Ovary (tissue), 9 donors: ENCODE results near the gene RDX. TPM values are rescaled to one million over a fixed set of nuclear protein-coding genes. Genes with fewer than 3 reads are reported as not detected.

Experiments used
- DNase-seq, 5 donors: peaks; one replicate each; pipeline ENCODE4 v3.0.0-alpha.2; 2019 to 2020
- H3K27ac ChIP-seq, 2 donors: fragments of 200-600 bp; one replicate each; pipeline versions ENCODE4 v1.5.1 to v1.8.0; 2019 to 2022
- H3K27me3 ChIP-seq: fragments of 200-600 bp; one replicate; pipeline ENCODE4 v1.8.0; 2022
- H3K36me3 ChIP-seq: fragments of 200-600 bp; sonication (generic); one replicate; pipeline ENCODE4 v1.5.1; 2019
- H3K4me1 ChIP-seq: one replicate; pipeline ENCODE4 v1.8.1; 2013; ENCODE audit warnings: mild to moderate bottlenecking, moderate library complexity; ENCODE audit not compliant: insufficient read depth
- H3K4me3 ChIP-seq: fragments of 200-600 bp; sonication (generic); one replicate; pipeline ENCODE4 v1.5.1; 2017
- H3K9me3 ChIP-seq, 2 donors: fragments of 200-600 bp in 1 of 2; sonication (generic) in 1 of 2; one replicate each; pipeline versions ENCODE4 v1.5.1 to v1.8.1; 2013 to 2019; ENCODE audit warnings: mild to moderate bottlenecking in 1 of 2, moderate library complexity in 1 of 2
- EP300 ChIP-seq: sonication (generic); formaldehyde crosslinking; IDR thresholded peaks from one replicate; pipeline ENCODE4 v1.6.1; 2017; ENCODE audit warnings: antibody characterized with exemption
- POLR2A ChIP-seq: fragments of 450-650 bp; IDR thresholded peaks from one replicate; pipeline ENCODE4 v1.6.1; 2017; ENCODE audit warnings: antibody characterized with exemption, mild to moderate bottlenecking, moderate library complexity
- WGBS, 3 donors: extraction: QIAGEN DNeasy Blood & Tissue Kit in 1 of 3; methylation state at CpG; one replicate each; pipeline versions ENCODE4 v1.1.5 to v1.1.7; 2013 to 2017; 5-methylcytosine and 5-hydroxymethylcytosine counted together
- intact Hi-C, 4 donors: fragments of 100-400 bp; cut with DNase I; formaldehyde crosslinking; loops; one replicate each; pipeline versions ENCODE4 v1.11.0 to v1.15.1; 2022 to 2023
- polyA plus RNA-seq, 2 donors: library from polyadenylated mRNA; stranded (reverse); fragments of 200-250 nt in 1 of 2; fragments of 350-450 nt in 1 of 2; fragmentation: Illumina TruSeq in 1 of 2; extraction: RNeasy Lipid Tissue Mini Kit (QIAGEN cat#74804) in 1 of 2; gene quantifications; one replicate each; pipeline ENCODE4 v1.2.3, GENCODE V29; 2013 to 2014
- total RNA-seq, 7 donors: library from RNA; depleted of rRNA in 2 of 7; stranded (reverse); fragments of >200 nt in 2 of 7; fragmentation: NEBNext Ultra II Directional in 3 of 7; extraction: Animal tissue kit (Norgen Biotek cat#: 25700) in 3 of 7; gene quantifications; one replicate each; pipeline versions ENCODE4 v1.1.0 to v1.2.4, GENCODE V29; 2016 to 2023
- TF ChIP-seq, protein P1 (sequence below), 3 donors: fragments of 450-650 bp in 2 of 3; fragments of 200-600 bp in 1 of 3; IDR thresholded peaks; one replicate each; pipeline versions ENCODE4 v1.5.1 to v1.8.0; 2016 to 2022; ENCODE audit warnings: antibody characterized with exemption in 3 of 3, mild to moderate bottlenecking in 1 of 3
- donor health status: DM: no; HTN: no; CAD: no; lungs with moderate emphysema.
- donor health status: DM: no; HTN: no; CAD: no.
- donor health status: Bipolar disorder and iron deficiency.
- donor health status: DM: yes; HTN: yes; CAD: no.
- donor health status: DM: no; HTN: no; CAD: no.
- donor health status: DM: yes; HTN: yes; CAD: no.

The RDX gene
- total and polyA plus RNA-seq, 9 donors = 40.0 to 175 (median 126) TPM

DNA sequence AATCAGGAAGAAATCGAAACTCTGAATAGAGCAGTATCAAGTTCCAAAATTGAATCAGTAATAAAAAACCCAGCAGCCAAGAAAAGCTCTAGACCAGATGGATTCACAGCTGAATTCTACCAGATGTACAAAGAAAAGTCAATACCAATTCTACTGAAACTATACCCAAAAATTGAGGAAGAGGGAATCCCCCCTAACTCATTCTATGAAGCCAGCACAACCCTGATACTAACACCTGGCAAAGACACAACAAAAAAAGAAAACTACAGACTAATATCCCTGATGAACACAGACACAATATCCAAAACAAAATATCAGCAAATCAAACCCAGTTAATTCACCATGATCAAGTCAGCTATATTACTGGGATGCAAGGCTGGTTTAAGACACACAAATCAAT lies 105.5 kb downstream of the RDX start:
- TF ChIP-seq POLR2A (no peak), EP300 (no peak)
- TF ChIP-seq, protein P1, sequence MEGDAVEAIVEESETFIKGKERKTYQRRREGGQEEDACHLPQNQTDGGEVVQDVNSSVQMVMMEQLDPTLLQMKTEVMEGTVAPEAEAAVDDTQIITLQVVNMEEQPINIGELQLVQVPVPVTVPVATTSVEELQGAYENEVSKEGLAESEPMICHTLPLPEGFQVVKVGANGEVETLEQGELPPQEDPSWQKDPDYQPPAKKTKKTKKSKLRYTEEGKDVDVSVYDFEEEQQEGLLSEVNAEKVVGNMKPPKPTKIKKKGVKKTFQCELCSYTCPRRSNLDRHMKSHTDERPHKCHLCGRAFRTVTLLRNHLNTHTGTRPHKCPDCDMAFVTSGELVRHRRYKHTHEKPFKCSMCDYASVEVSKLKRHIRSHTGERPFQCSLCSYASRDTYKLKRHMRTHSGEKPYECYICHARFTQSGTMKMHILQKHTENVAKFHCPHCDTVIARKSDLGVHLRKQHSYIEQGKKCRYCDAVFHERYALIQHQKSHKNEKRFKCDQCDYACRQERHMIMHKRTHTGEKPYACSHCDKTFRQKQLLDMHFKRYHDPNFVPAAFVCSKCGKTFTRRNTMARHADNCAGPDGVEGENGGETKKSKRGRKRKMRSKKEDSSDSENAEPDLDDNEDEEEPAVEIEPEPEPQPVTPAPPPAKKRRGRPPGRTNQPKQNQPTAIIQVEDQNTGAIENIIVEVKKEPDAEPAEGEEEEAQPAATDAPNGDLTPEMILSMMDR (IDR thresholded peaks at IDR 0.05) = no peak
- H3K27me3 ChIP-seq = no peaks in the 10 kb centered on the region
- intact Hi-C loops = no loop called here
- no peak for DNase-seq
- H3K4me3 ChIP-seq = no peak overlapping the region
- H3K9me3 ChIP-seq = no peaks in the 10 kb centered on the region
- no peaks in the 10 kb centered on the region for H3K36me3 ChIP-seq
- H3K27ac ChIP-seq = no peak overlapping the region
- no peaks in the 10 kb centered on the region for H3K4me1 ChIP-seq
- WGBS, 3 donors = 91 to 98% (median 97%) methylated on average over 1 of the region's 1 CpG

DNA sequence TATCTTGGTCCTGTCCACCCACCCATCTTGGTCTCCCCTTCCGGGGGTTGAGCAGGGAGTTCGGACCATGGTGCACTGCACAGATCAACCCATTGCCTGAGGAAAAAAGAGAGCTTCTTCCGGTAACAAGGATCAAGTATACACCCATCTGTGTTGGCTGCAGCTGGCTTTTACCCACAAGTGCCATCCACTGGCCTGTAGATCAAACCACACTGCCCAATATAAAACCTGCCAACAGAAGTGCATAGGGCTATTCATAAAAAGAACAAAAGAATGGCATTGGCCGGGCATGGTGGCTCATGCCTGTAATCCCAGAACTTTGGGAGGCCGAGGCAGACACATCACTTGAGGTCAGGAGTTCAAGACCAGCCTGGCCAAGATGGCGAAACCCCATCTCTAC lies 108.7 kb downstream of the RDX start:
- DNase-seq = no peak
- no peaks in the 10 kb centered on the region for H3K36me3 ChIP-seq
- H3K27ac ChIP-seq = no peak overlapping the region
- no peaks in the 10 kb centered on the region for H3K9me3 ChIP-seq
- no peaks in the 10 kb centered on the region for H3K27me3 ChIP-seq
- WGBS, 3 donors = 87 to 97% (median 97%) methylated on average over 6 of the region's 6 CpGs
- no peak for TF ChIP-seq POLR2A
- no peak for TF ChIP-seq EP300
- TF ChIP-seq, protein P1 (IDR thresholded peaks at IDR 0.05) = no peak
- intact Hi-C loops = no loop called here
- H3K4me1 ChIP-seq = no peaks in the 10 kb centered on the region
- no peak overlapping the region for H3K4me3 ChIP-seq

DNA sequence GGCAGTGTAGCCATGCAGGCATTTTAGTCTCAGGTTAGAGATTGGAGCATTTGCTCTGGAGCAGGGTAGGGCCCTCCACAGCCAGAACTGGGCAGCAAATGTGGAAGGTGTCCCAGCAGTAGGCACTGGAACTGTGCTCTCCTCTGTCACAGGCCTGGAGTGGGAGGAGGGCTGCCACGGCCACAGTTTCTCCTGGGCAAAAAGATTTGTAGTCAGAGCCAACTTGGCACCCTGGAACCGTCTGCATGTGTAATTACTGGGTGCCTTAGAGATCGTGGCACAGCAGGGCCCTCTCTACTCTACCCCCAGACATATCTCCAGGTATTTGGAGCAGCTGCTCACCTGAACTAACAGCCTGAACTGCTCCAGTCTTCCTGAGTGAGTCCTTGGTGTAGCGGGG lies 109.5 kb downstream of the RDX start:
- Histone ChIP-seq H3K4me3 (no peak overlapping the region), H3K27me3 (no peaks in the 10 kb centered on the region), H3K9me3 (no peaks in the 10 kb centered on the region), H3K4me1 (no peaks in the 10 kb centered on the region), H3K27ac (no peak overlapping the region), H3K36me3 (no peaks in the 10 kb centered on the region)
- TF ChIP-seq, protein P1 (IDR thresholded peaks at IDR 0.05) = no peak
- TF ChIP-seq POLR2A (no peak), EP300 (no peak)
- 91 to 93% (median 91%) methylated on average over 4 of the region's 4 CpGs for WGBS, 3 donors
- intact Hi-C loops = no loop called here
- DNase-seq = no peak

DNA sequence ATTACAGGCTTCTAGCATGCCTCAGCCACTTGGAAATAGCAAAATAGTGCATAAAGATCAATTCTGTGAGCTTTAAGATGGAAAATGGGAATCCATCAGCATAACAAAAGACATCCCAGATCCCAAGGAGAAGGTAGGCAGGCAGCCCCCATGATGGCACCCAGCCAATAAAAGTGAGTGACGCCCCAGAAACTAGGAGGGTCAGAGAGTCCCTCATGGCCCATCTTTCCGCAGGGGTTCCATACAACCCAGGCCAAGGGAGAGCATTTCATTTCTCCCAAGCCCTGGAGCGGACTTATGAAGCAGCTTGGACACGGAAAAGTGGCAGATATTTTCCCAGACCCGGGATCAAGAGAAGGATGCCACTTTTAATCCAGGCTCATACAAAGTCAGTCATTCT lies 110.0 kb downstream of the RDX start:
- H3K4me1 ChIP-seq = no peaks in the 10 kb centered on the region
- no peaks in the 10 kb centered on the region for H3K27me3 ChIP-seq
- H3K27ac ChIP-seq = no peak overlapping the region
- intact Hi-C loops = no loop called here
- H3K36me3 ChIP-seq = no peaks in the 10 kb centered on the region
- TF ChIP-seq, protein P1 (IDR thresholded peaks at IDR 0.05) = no peak
- no peak for TF ChIP-seq EP300
- no peak for TF ChIP-seq POLR2A
- H3K9me3 ChIP-seq = no peaks in the 10 kb centered on the region
- 89 to 98% (median 95%) methylated on average over 5 of the region's 5 CpGs for WGBS, 3 donors
- DNase-seq = no peak
- H3K4me3 ChIP-seq = no peak overlapping the region

DNA sequence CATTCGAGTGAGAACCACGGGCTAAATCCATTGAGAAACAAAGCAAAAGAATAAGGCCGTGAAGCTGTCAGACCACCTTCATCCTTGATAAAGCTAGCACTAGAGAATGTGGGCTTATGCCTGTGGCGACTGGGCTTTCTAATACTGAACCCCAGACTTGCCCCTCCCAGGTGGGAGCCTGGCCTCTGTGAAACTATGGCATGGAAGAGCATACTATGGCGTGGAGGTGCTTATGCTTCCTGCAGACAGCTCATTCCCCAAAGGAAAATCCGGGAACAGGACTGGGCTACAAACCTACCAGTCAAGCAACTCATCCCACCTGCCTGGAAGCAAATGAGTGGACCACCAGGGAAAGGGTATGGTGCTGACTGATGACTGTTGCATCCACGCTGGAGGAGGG lies 110.8 kb downstream of the RDX start:
- Histone ChIP-seq H3K4me3 (no peak overlapping the region), H3K27ac (no peak overlapping the region), H3K4me1 (no peaks in the 10 kb centered on the region), H3K9me3 (no peaks in the 10 kb centered on the region), H3K36me3 (no peaks in the 10 kb centered on the region), H3K27me3 (no peaks in the 10 kb centered on the region)
- no peak for DNase-seq
- intact Hi-C loops = no loop called here
- WGBS, 3 donors = 68 to 75% (median 69%) methylated on average over 7 of the region's 7 CpGs
- no peak for TF ChIP-seq POLR2A
- TF ChIP-seq EP300 = no peak
- TF ChIP-seq, protein P1 (IDR thresholded peaks at IDR 0.05) = no peak
